ENCODE data around the gene WBP1L. TPM values are rescaled to one million over a fixed set of nuclear protein-coding genes. Genes with fewer than 3 reads are reported as not detected.

The WBP1L gene
- total and polyA plus RNA-seq, 2 of the 13 experiments (the other 11 are each of a cell fraction or from before 2014, with no cell fraction given) = 8.3 to 12.3 TPM

GRCh38 chr10:102859911-102860310 lies 116.2 kb downstream of the WBP1L start (continued):
- TF ChIP-seq SSRP1 (CRISPR knock-in tag; IDR thresholded peaks at IDR 0.05) (no peak), TCF7 (IDR thresholded peaks at IDR 0.05; ENCODE audit: low read depth) (no peak)

DNA sequence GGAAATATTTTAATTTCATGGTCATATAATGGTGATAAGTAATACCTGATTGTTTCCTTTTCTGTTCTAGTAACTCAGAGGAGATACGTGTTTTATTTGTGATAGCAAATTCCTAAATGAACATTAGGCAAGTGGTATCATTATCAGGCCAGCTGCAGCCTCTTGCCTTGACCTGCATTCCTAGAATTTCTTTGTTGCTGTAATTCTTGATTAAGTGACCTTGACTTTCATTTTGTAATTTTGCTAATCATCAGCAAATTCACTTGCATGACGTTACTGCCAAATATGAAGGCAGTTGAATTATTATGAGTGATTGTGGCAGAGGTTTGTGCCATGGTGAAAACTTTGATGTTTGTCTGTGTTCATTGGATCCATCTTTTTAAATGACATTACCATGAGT lies 119.9 kb downstream of the WBP1L start:
- H3K36me3 ChIP-seq (replicated peaks in 1 of 2; ENCODE audit: control insufficient read depth in 1 of 2, insufficient read depth in 2 of 2, low read length in 2 of 2) = peaks cover 1 to 31% of the 10 kb centered on the region in 2 experiments; a peak in 3 of 5 replicates
- FAIRE-seq (no peak), ATAC-seq (no peak), DNase-seq (ENCODE audit: low spot score) (no peak)
- WGBS (ENCODE audit: low lambda C conversion rate) = 81% methylated on average over 2 of the region's 2 CpGs
- no peak overlapping the region for H3K27ac ChIP-seq (ENCODE audit: extremely low read length, insufficient read depth, low read length)
- CTCF ChIA-PET (ENCODE audit: low intra/inter-chr PET ratio, low total read pairs) = no interaction called here
- H3K27me3 ChIP-seq (ENCODE audit: control insufficient read depth in 1 of 2, insufficient read depth in 2 of 2, low read length in 2 of 2) = no peaks in the 10 kb centered on the region
- no peaks in the 10 kb centered on the region for H4K20me1 ChIP-seq (ENCODE audit: insufficient read depth, low read length)
- TF ChIP-seq, protein P1, sequence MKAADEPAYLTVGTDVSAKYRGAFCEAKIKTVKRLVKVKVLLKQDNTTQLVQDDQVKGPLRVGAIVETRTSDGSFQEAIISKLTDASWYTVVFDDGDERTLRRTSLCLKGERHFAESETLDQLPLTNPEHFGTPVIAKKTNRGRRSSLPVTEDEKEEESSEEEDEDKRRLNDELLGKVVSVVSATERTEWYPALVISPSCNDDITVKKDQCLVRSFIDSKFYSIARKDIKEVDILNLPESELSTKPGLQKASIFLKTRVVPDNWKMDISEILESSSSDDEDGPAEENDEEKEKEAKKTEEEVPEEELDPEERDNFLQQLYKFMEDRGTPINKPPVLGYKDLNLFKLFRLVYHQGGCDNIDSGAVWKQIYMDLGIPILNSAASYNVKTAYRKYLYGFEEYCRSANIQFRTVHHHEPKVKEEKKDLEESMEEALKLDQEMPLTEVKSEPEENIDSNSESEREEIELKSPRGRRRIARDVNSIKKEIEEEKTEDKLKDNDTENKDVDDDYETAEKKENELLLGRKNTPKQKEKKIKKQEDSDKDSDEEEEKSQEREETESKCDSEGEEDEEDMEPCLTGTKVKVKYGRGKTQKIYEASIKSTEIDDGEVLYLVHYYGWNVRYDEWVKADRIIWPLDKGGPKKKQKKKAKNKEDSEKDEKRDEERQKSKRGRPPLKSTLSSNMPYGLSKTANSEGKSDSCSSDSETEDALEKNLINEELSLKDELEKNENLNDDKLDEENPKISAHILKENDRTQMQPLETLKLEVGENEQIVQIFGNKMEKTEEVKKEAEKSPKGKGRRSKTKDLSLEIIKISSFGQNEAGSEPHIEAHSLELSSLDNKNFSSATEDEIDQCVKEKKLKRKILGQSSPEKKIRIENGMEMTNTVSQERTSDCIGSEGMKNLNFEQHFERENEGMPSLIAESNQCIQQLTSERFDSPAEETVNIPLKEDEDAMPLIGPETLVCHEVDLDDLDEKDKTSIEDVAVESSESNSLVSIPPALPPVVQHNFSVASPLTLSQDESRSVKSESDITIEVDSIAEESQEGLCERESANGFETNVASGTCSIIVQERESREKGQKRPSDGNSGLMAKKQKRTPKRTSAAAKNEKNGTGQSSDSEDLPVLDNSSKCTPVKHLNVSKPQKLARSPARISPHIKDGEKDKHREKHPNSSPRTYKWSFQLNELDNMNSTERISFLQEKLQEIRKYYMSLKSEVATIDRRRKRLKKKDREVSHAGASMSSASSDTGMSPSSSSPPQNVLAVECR (CRISPR knock-in tag; IDR thresholded peaks at IDR 0.05; ENCODE audit: borderline replicate concordance) = no peak
- TF ChIP-seq ZFP1 (CRISPR knock-in tag; IDR thresholded peaks at IDR 0.05) (no peak), CREM (IDR thresholded peaks at IDR 0.05) (no peak), CREM (CRISPR knock-in tag; IDR thresholded peaks at IDR 0.05) (no peak), ZBTB33 (CRISPR knock-in tag; IDR thresholded peaks at IDR 0.05) (no peak), AHDC1 (CRISPR knock-in tag; IDR thresholded peaks at IDR 0.05; ENCODE audit: borderline replicate concordance) (no peak)
- TF ChIP-seq, protein P2, sequence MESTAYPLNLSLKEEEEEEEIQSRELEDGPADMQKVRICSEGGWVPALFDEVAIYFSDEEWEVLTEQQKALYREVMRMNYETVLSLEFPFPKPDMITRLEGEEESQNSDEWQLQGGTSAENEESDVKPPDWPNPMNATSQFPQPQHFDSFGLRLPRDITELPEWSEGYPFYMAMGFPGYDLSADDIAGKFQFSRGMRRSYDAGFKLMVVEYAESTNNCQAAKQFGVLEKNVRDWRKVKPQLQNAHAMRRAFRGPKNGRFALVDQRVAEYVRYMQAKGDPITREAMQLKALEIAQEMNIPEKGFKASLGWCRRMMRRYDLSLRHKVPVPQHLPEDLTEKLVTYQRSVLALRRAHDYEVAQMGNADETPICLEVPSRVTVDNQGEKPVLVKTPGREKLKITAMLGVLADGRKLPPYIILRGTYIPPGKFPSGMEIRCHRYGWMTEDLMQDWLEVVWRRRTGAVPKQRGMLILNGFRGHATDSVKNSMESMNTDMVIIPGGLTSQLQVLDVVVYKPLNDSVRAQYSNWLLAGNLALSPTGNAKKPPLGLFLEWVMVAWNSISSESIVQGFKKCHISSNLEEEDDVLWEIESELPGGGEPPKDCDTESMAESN (CRISPR knock-in tag; conservative IDR thresholded peaks at IDR 0.05) = no peak
- H3K9ac ChIP-seq (ENCODE audit: insufficient read depth, low read depth, low read length) = no peak overlapping the region
- H3K4me3 ChIP-seq (replicated peaks in 1 of 3; ENCODE audit: insufficient read depth in 1 of 3, low read depth in 2 of 3, low read length in 3 of 3) = no peak overlapping the region
- peaks cover 18% of the 10 kb centered on the region for H3K4me1 ChIP-seq (ENCODE audit: insufficient read depth, low read length)
- no peak overlapping the region for H3K4me2 ChIP-seq (ENCODE audit: low read depth, low read length)
- H3K9me3 ChIP-seq (ENCODE audit: low read length) = no peaks in the 10 kb centered on the region
- BruUV-seq (replicated peaks) = TSS peak; percentile 53
- H2AFZ ChIP-seq (ENCODE audit: low read length) = no peak overlapping the region
- no peaks in the 10 kb centered on the region for H3K79me2 ChIP-seq (ENCODE audit: insufficient read depth, low read length)
- in situ Hi-C loops (cut with HindIII; ENCODE audit: extremely low pct_ligation_motif_present, low pct_unique_long_range_greater_than_20kb) (no loop called here), intact Hi-C loops (cut with micrococcal nuclease; ENCODE audit: unreplicated experiment) (no loop called here)
- POLR2A ChIA-PET = no interaction called here
